Stimulated activated naive CD8-positive, alpha-beta T cell treated with anti-CD3 and anti-CD28 coated beads, Interleukin-15, amount 100 ng/mL, for 72 hours (primary cell): ENCODE results near the gene CAVIN2.

Experiments
- ATAC-seq: fragments of 150-1000 bp; cut with Tn5 transposase; 2 replicates; pipeline ENCODE4 v1.10.0; 2021; ENCODE audit warnings: mild to moderate bottlenecking, moderate library complexity
- DNase-seq, 2 donors: peaks; one replicate each; pipeline ENCODE4 v3.0.0; 2021 to 2022
- H3K27ac Mint-ChIP-seq, 2 donors: one replicate each; pipeline ENCODE4 v1.8.0; 2022; ENCODE audit warnings: mild to moderate bottlenecking in 2 of 2, mixed read lengths in 2 of 2, moderate library complexity in 2 of 2
- H3K27me3 Mint-ChIP-seq: one replicate; pipeline ENCODE4 v1.8.0; 2022; ENCODE audit warnings: mixed read lengths
- H3K4me1 Mint-ChIP-seq: one replicate; pipeline ENCODE4 v1.8.0; 2022; ENCODE audit warnings: mild to moderate bottlenecking, mixed read lengths
- H3K4me3 Mint-ChIP-seq, 2 donors: one replicate each; pipeline ENCODE4 v1.8.0; 2022; ENCODE audit warnings: mild to moderate bottlenecking in 2 of 2, mixed read lengths in 2 of 2, moderate library complexity in 1 of 2
- H3K9me3 Mint-ChIP-seq, 2 donors: one replicate each; pipeline ENCODE4 v1.8.0; 2022; ENCODE audit warnings: mixed read lengths in 2 of 2

The CAVIN2 gene

GRCh38 chr2:191835539-191836350 lies 11.1 kb downstream of the CAVIN2 start:
- Mint-ChIP-seq H3K4me1 (no peaks in the 10 kb centered on the region), H3K27me3 (peaks cover 33% of the 10 kb centered on the region), H3K9me3 (no peaks in the 10 kb centered on the region), H3K27ac (no peak overlapping the region), H3K4me3 (no peak overlapping the region)
- DNase-seq (no peak), ATAC-seq (no peak)

GRCh38 chr2:191835100-191835499 lies 11.8 kb downstream of the CAVIN2 start:
- no peaks in the 10 kb centered on the region for H3K4me1 Mint-ChIP-seq
- peak overlapping the region in 1 of 2 donors; percentile 79 for H3K27ac Mint-ChIP-seq
- DNase-seq = no peak
- H3K27me3 Mint-ChIP-seq = peaks cover 31% of the 10 kb centered on the region
- H3K4me3 Mint-ChIP-seq = no peak overlapping the region
- no peak for ATAC-seq
- no peaks in the 10 kb centered on the region for H3K9me3 Mint-ChIP-seq

GRCh38 chr2:191833356-191833755 lies 13.5 kb downstream of the CAVIN2 start:
- no peaks in the 10 kb centered on the region for H3K4me1 Mint-ChIP-seq
- no peak for DNase-seq
- H3K27ac Mint-ChIP-seq = no peak overlapping the region
- no peaks in the 10 kb centered on the region for H3K9me3 Mint-ChIP-seq
- peaks cover 17% of the 10 kb centered on the region for H3K27me3 Mint-ChIP-seq
- H3K4me3 Mint-ChIP-seq = no peak overlapping the region
- no peak for ATAC-seq

GRCh38 chr2:191832668-191833067 lies 14.2 kb downstream of the CAVIN2 start:
- no peaks in the 10 kb centered on the region for H3K4me1 Mint-ChIP-seq
- no peaks in the 10 kb centered on the region for H3K9me3 Mint-ChIP-seq
- ATAC-seq (no peak), DNase-seq (no peak)
- H3K4me3 Mint-ChIP-seq = no peak overlapping the region
- peaks cover 15% of the 10 kb centered on the region for H3K27me3 Mint-ChIP-seq
- H3K27ac Mint-ChIP-seq = no peak overlapping the region

GRCh38 chr2:191831410-191831994 lies 15.4 kb downstream of the CAVIN2 start:
- DNase-seq = no peak
- H3K9me3 Mint-ChIP-seq = no peaks in the 10 kb centered on the region
- ATAC-seq = no peak
- peaks cover 4% of the 10 kb centered on the region for H3K27me3 Mint-ChIP-seq
- no peaks in the 10 kb centered on the region for H3K4me1 Mint-ChIP-seq
- H3K4me3 Mint-ChIP-seq = no peak overlapping the region
- no peak overlapping the region for H3K27ac Mint-ChIP-seq

GRCh38 chr2:191824398-191824797 lies 22.5 kb downstream of the CAVIN2 start:
- Mint-ChIP-seq H3K9me3 (no peaks in the 10 kb centered on the region), H3K4me1 (no peaks in the 10 kb centered on the region), H3K27ac (no peak overlapping the region), H3K4me3 (no peak overlapping the region), H3K27me3 (no peaks in the 10 kb centered on the region)
- ATAC-seq = no peak
- DNase-seq = no peak

- H3K27ac Mint-ChIP-seq = no peak overlapping the region
Observed at GRCh38 chr2:191821078-191821477, 25.8 kb downstream of the CAVIN2 start.

GRCh38 chr2:191818725-191819350 lies 28.1 kb downstream of the CAVIN2 start:
- no peak overlapping the region for H3K4me3 Mint-ChIP-seq
- no peaks in the 10 kb centered on the region for H3K4me1 Mint-ChIP-seq
- no peaks in the 10 kb centered on the region for H3K9me3 Mint-ChIP-seq
- ATAC-seq (no peak), DNase-seq (no peak)
- H3K27ac Mint-ChIP-seq = no peak overlapping the region
- H3K27me3 Mint-ChIP-seq = no peaks in the 10 kb centered on the region

More at GRCh38 chr2:191821078-191821477, 25.8 kb downstream of the CAVIN2 start:
- H3K27me3 Mint-ChIP-seq = no peaks in the 10 kb centered on the region
- no peak overlapping the region for H3K4me3 Mint-ChIP-seq
- no peak for ATAC-seq
- H3K4me1 Mint-ChIP-seq = no peaks in the 10 kb centered on the region
- no peak for DNase-seq
- H3K9me3 Mint-ChIP-seq = no peaks in the 10 kb centered on the region

- no peak overlapping the region for H3K27ac Mint-ChIP-seq
- H3K9me3 Mint-ChIP-seq = no peaks in the 10 kb centered on the region
- no peak overlapping the region for H3K4me3 Mint-ChIP-seq
- no peak for DNase-seq
- ATAC-seq = no peak
- H3K27me3 Mint-ChIP-seq = no peaks in the 10 kb centered on the region
- H3K4me1 Mint-ChIP-seq = no peaks in the 10 kb centered on the region
Observed at GRCh38 chr2:191818133-191818532, 28.8 kb downstream of the CAVIN2 start.

- no peak overlapping the region for H3K27ac Mint-ChIP-seq
- no peak overlapping the region for H3K4me3 Mint-ChIP-seq
- ATAC-seq = no peak
- H3K4me1 Mint-ChIP-seq = no peaks in the 10 kb centered on the region
- no peak for DNase-seq
- H3K9me3 Mint-ChIP-seq = no peaks in the 10 kb centered on the region
- no peaks in the 10 kb centered on the region for H3K27me3 Mint-ChIP-seq
Observed at GRCh38 chr2:191815010-191815409, 31.9 kb downstream of the CAVIN2 start.

- H3K27ac Mint-ChIP-seq = no peak overlapping the region
- no peak for ATAC-seq
- no peak overlapping the region for H3K4me3 Mint-ChIP-seq
Observed at GRCh38 chr2:191813943-191814342, 32.9 kb downstream of the CAVIN2 start.

GRCh38 chr2:191811807-191812602 lies 34.9 kb downstream of the CAVIN2 start:
- H3K27me3 Mint-ChIP-seq = peaks cover 8% of the 10 kb centered on the region
- H3K9me3 Mint-ChIP-seq = no peaks in the 10 kb centered on the region
- DNase-seq (peak; percentile 26 to 28), ATAC-seq (peak; percentile 64)
- no peak overlapping the region for H3K4me3 Mint-ChIP-seq
- no peak overlapping the region for H3K27ac Mint-ChIP-seq
- no peaks in the 10 kb centered on the region for H3K4me1 Mint-ChIP-seq

More at GRCh38 chr2:191813943-191814342, 32.9 kb downstream of the CAVIN2 start:
- no peak for DNase-seq
- Mint-ChIP-seq H3K4me1 (no peaks in the 10 kb centered on the region), H3K27me3 (peaks cover 6% of the 10 kb centered on the region), H3K9me3 (no peaks in the 10 kb centered on the region)

GRCh38 chr2:191806396-191806795 lies 40.5 kb downstream of the CAVIN2 start:
- no peak for DNase-seq
- H3K9me3 Mint-ChIP-seq = no peaks in the 10 kb centered on the region
- no peaks in the 10 kb centered on the region for H3K4me1 Mint-ChIP-seq
- no peak for ATAC-seq
- H3K4me3 Mint-ChIP-seq = no peak overlapping the region
- H3K27me3 Mint-ChIP-seq = peaks cover 8% of the 10 kb centered on the region
- peak overlapping the region in 1 of 2 donors; percentile 41 for H3K27ac Mint-ChIP-seq

GRCh38 chr2:191804766-191805165 lies 42.1 kb downstream of the CAVIN2 start:
- Mint-ChIP-seq H3K27ac (no peak overlapping the region), H3K4me3 (no peak overlapping the region), H3K4me1 (no peaks in the 10 kb centered on the region), H3K9me3 (no peaks in the 10 kb centered on the region), H3K27me3 (peaks cover 8% of the 10 kb centered on the region)
- no peak for ATAC-seq
- DNase-seq = no peak

GRCh38 chr2:191803007-191803406 lies 43.9 kb downstream of the CAVIN2 start:
- no peak overlapping the region for H3K27ac Mint-ChIP-seq
- no peaks in the 10 kb centered on the region for H3K9me3 Mint-ChIP-seq
- no peaks in the 10 kb centered on the region for H3K4me1 Mint-ChIP-seq
- no peaks in the 10 kb centered on the region for H3K27me3 Mint-ChIP-seq
- DNase-seq (no peak), ATAC-seq (no peak)
- H3K4me3 Mint-ChIP-seq = no peak overlapping the region
